Upper lobe of left lung (tissue), 6 donors: ENCODE results near the gene ADARB1. TPM values are rescaled to one million over a fixed set of nuclear protein-coding genes. Genes with fewer than 3 reads are reported as not detected.
"Not testable (repeated sequence)": the region's sequence is repeated elsewhere in the genome, so short reads cannot be mapped to it uniquely, and the experiment has no call there.

Experiments used
- ATAC-seq, 2 donors: fragments of 200-7000 bp; cut with Tn5 transposase; one replicate each; pipeline ENCODE4 v1.9.1; 2022; ENCODE audit warnings: mild to moderate bottlenecking in 2 of 2, moderate library complexity in 2 of 2; ENCODE audit not compliant: low FRiP score in 2 of 2
- DNase-seq, 2 donors: peaks; one replicate each; pipeline ENCODE4 v3.0.0-alpha.2; 2019 to 2020
- H3K27ac ChIP-seq, 4 donors: fragments of 200-600 bp; sonication (generic); one replicate each; pipeline ENCODE4 v1.5.1; 2016 to 2019
- H3K27me3 ChIP-seq, 4 donors: fragments of 200-600 bp; sonication (generic); one replicate each; pipeline ENCODE4 v1.5.1; 2017 to 2019
- H3K36me3 ChIP-seq, 4 donors: fragments of 200-600 bp; sonication (generic); one replicate each; pipeline ENCODE4 v1.5.1; 2016 to 2019
- H3K4me1 ChIP-seq, 4 donors: fragments of 200-600 bp; sonication (generic); one replicate each; pipeline ENCODE4 v1.5.1; 2018 to 2019
- H3K4me3 ChIP-seq, 4 donors: fragments of 200-600 bp; sonication (generic); one replicate each; pipeline ENCODE4 v1.5.1; 2017 to 2019; ENCODE audit warnings: mild to moderate bottlenecking in 2 of 4, moderate library complexity in 1 of 4
- H3K9me3 ChIP-seq, 4 donors: fragments of 200-600 bp; sonication (generic); one replicate each; pipeline ENCODE4 v1.5.1; 2018 to 2019
- CTCF ChIP-seq, 6 experiments: fragments of 450-650 bp in 4 of 6; fragments of 200-600 bp in 2 of 6; sonication (generic) in 2 of 6; IDR thresholded peaks; one replicate each; pipeline ENCODE4 v1.5.1; 2016 to 2019; ENCODE audit warnings: antibody characterized with exemption in 6 of 6
- EP300 ChIP-seq, 4 donors: sonication (generic); formaldehyde crosslinking; IDR thresholded peaks; one replicate each; pipeline ENCODE4 v1.5.1; 2017; ENCODE audit warnings: antibody characterized with exemption in 4 of 4, control low read depth in 2 of 4
- POLR2A ChIP-seq, 4 donors: fragments of 450-650 bp; IDR thresholded peaks; one replicate each; pipeline ENCODE4 v1.5.1; 2016 to 2017; ENCODE audit warnings: antibody characterized with exemption in 4 of 4, mild to moderate bottlenecking in 2 of 4
- POLR2AphosphoS5 ChIP-seq, 2 donors: sonication (generic); formaldehyde crosslinking; IDR thresholded peaks; one replicate each; pipeline ENCODE4 v1.5.1; 2017; ENCODE audit warnings: antibody characterized with exemption in 2 of 2
- WGBS, 2 donors: methylation state at CpG; one replicate each; pipeline ENCODE4 v1.1.5; 2017 to 2018; 5-methylcytosine and 5-hydroxymethylcytosine counted together
- total RNA-seq, 6 donors: library from RNA; depleted of rRNA in 4 of 6; stranded (reverse); fragments of >200 nt in 4 of 6; gene quantifications; one replicate each; pipeline versions ENCODE4 v1.1.0 to v1.2.1, GENCODE V29; 2016 to 2021
- donor health status: DM: no; HTN: no; CAD: no; lungs with moderate emphysema.
- donor health status: DM: no; HTN: yes; CAD: no; lungs with severe emphysema.

The ADARB1 gene
- total RNA-seq, 6 donors from 2014 or later: 26.5 to 94.3 (median 42.4) TPM

GRCh38 chr21:45027241-45028196, 46.9 kb upstream of the ADARB1 start:
- TF ChIP-seq POLR2A (IDR thresholded peaks at IDR 0.05): no peak
- no peaks in the 10 kb centered on the region for H3K9me3 ChIP-seq
- H3K27me3 ChIP-seq: no peaks in the 10 kb centered on the region
- no peak overlapping the region for H3K4me3 ChIP-seq
- no peak overlapping the region for H3K27ac ChIP-seq
- DNase-seq (peak in 1 of 2 donors; percentile 15), ATAC-seq (no peak)
- peaks cover 9 to 17% (median 12%) of the 10 kb centered on the region in 4 donors for H3K4me1 ChIP-seq
- no peaks in the 10 kb centered on the region for H3K36me3 ChIP-seq
- 86 to 90% methylated on average over 11 to 19 of the region's 21 CpGs for whole genome bisulfite sequencing, 2 donors

GRCh38 chr21:45028645-45029044, 45.7 kb upstream of the ADARB1 start:
- H3K27ac ChIP-seq, ATAC-seq, H3K9me3 ChIP-seq, H3K27me3 ChIP-seq, H3K4me3 ChIP-seq, DNase-seq, H3K36me3 ChIP-seq: not testable (repeated sequence)
- peaks cover 9 to 20% (median 15%) of the 10 kb centered on the region in 4 donors for H3K4me1 ChIP-seq
- WGBS, 2 donors: 93 to 99% methylated on average over 5 to 10 of the region's 12 CpGs

GRCh38 chr21:45029298-45029947, 45.0 kb upstream of the ADARB1 start:
- H3K27me3 ChIP-seq: no peaks in the 10 kb centered on the region
- no peaks in the 10 kb centered on the region for H3K9me3 ChIP-seq
- no peak for TF ChIP-seq POLR2AphosphoS5 (IDR thresholded peaks at IDR 0.05)
- peak overlapping the region in 3 of 4 donors; percentile 2 to 54 (median 18) for H3K27ac ChIP-seq
- H3K4me1 ChIP-seq: peaks cover 9 to 20% (median 15%) of the 10 kb centered on the region in 4 donors
- WGBS, 2 donors: 82 to 92% methylated on average over 6 to 13 of the region's 14 CpGs
- ATAC-seq (peak in 1 of 2 donors; percentile 61), DNase-seq (peak in 1 of 2 donors; percentile 12)
- H3K4me3 ChIP-seq: no peak overlapping the region
- H3K36me3 ChIP-seq: no peaks in the 10 kb centered on the region

GRCh38 chr21:45029948-45030681, 44.3 kb upstream of the ADARB1 start:
- H3K4me1 ChIP-seq: peaks cover 9 to 27% (median 19%) of the 10 kb centered on the region in 4 donors

GRCh38 chr21:45030682-45031570, 43.5 kb upstream of the ADARB1 start:
- Histone ChIP-seq H3K27me3 (no peaks in the 10 kb centered on the region), H3K4me3 (no peak overlapping the region), H3K9me3 (no peaks in the 10 kb centered on the region), H3K36me3 (no peaks in the 10 kb centered on the region), H3K4me1 (peaks cover 9 to 29% (median 19%) of the 10 kb centered on the region in 4 donors), H3K27ac (peak overlapping the region; percentile 59 to 92 (median 78))
- 52 to 54% methylated on average over 19 to 23 of the region's 23 CpGs for WGBS, 2 donors
- ATAC-seq: no peak
- TF ChIP-seq EP300 (IDR thresholded peaks at IDR 0.05): no peak
- TF ChIP-seq POLR2A (IDR thresholded peaks at IDR 0.05): no peak
- TF ChIP-seq CTCF (IDR thresholded peaks at IDR 0.05): no peak
- TF ChIP-seq POLR2AphosphoS5 (IDR thresholded peaks at IDR 0.05): no peak
- DNase-seq: no peak

More at GRCh38 chr21:45029948-45030681, 44.3 kb upstream of the ADARB1 start:
- WGBS, 2 donors: 80 to 88% methylated on average over 17 to 26 of the region's 26 CpGs
- Histone ChIP-seq H3K27me3 (no peaks in the 10 kb centered on the region), H3K27ac (peak overlapping the region; percentile 2 to 54 (median 22)), H3K36me3 (no peaks in the 10 kb centered on the region), H3K4me3 (no peak overlapping the region), H3K9me3 (no peaks in the 10 kb centered on the region)
- ATAC-seq: no peak
- peak in 1 of 2 donors; percentile 56 for DNase-seq
- no peak for TF ChIP-seq EP300 (IDR thresholded peaks at IDR 0.05)
- no peak for TF ChIP-seq POLR2A (IDR thresholded peaks at IDR 0.05)
- TF ChIP-seq CTCF (IDR thresholded peaks at IDR 0.05): no peak
- TF ChIP-seq POLR2AphosphoS5 (IDR thresholded peaks at IDR 0.05): no peak
